Stomach (tissue), 4 donors: ENCODE measurements around the gene PHF21B.

Experiments
- EP300 ChIP-seq: sonication (generic); formaldehyde crosslinking; IDR thresholded peaks from one replicate; pipeline ENCODE4 v1.6.1; 2017; ENCODE audit warnings: antibody characterized with exemption
- POLR2A ChIP-seq, 4 donors: fragments of 450-650 bp; IDR thresholded peaks; one replicate each; pipeline ENCODE4 v1.6.1; 2016; ENCODE audit warnings: antibody characterized with exemption in 4 of 4, control low read depth in 2 of 4, mild to moderate bottlenecking in 1 of 4, moderate library complexity in 1 of 4
- POLR2AphosphoS5 ChIP-seq, 3 donors: sonication (generic); formaldehyde crosslinking; IDR thresholded peaks; one replicate each; pipeline ENCODE4 v1.6.1; 2016; ENCODE audit warnings: antibody characterized with exemption in 3 of 3
- TF ChIP-seq, protein P1 (sequence below), 7 experiments: fragments of 450-650 bp in 4 of 7; fragments of 200-600 bp in 3 of 7; sonication (generic) in 3 of 7; IDR thresholded peaks; one replicate each; pipeline ENCODE4 v1.5.1; 2016 to 2019; ENCODE audit warnings: antibody characterized with exemption in 7 of 7, control low read depth in 2 of 7, mild to moderate bottlenecking in 1 of 7

DNA sequence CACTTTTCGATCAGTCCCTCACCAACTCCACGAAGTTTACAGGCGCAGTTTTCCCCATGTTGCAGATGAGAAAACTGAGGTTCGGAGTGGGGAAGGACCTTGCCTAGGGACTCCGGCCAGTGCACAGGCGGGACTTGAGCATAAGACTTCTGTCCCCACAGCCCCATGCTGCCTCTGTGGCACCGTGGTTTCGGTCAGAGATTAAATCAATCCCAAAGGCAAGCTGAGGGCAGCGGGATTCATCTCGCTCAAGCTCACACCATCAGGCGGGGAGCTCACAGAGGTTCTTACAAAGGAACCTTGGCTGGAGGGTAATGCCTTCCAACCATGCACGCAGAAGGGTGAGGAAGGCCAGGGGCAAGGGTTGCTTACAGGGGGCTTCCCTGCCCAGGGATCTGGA is 115.5 kb downstream of the PHF21B start:
- TF ChIP-seq, protein P1, sequence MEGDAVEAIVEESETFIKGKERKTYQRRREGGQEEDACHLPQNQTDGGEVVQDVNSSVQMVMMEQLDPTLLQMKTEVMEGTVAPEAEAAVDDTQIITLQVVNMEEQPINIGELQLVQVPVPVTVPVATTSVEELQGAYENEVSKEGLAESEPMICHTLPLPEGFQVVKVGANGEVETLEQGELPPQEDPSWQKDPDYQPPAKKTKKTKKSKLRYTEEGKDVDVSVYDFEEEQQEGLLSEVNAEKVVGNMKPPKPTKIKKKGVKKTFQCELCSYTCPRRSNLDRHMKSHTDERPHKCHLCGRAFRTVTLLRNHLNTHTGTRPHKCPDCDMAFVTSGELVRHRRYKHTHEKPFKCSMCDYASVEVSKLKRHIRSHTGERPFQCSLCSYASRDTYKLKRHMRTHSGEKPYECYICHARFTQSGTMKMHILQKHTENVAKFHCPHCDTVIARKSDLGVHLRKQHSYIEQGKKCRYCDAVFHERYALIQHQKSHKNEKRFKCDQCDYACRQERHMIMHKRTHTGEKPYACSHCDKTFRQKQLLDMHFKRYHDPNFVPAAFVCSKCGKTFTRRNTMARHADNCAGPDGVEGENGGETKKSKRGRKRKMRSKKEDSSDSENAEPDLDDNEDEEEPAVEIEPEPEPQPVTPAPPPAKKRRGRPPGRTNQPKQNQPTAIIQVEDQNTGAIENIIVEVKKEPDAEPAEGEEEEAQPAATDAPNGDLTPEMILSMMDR (IDR thresholded peaks at IDR 0.05), result no peak
- no peak for TF ChIP-seq EP300
- no peak for TF ChIP-seq POLR2A (IDR thresholded peaks at IDR 0.05)
- TF ChIP-seq POLR2AphosphoS5 (IDR thresholded peaks at IDR 0.05), result no peak
